IMR-90 (cell line): ENCODE measurements around the gene CACNG8. TPM values are rescaled to one million over a fixed set of nuclear protein-coding genes. Genes with fewer than 3 reads are reported as not detected.

Source experiments
- ATAC-seq: fragments of 200-7000 bp; cut with Tn5 transposase; 2 replicates; pipeline ENCODE4 v1.9.1; 2020; ENCODE audit warnings: low read depth, mild to moderate bottlenecking, moderate library complexity
- BruUV-seq: library from RNA; stranded (reverse); fragments of 400-500 nt; replicated peaks from 2 replicates; lab custom pipeline; 2021; lab: Mats Ljungman, UMichigan
- CTCF ChIA-PET: fragments of 300-600 bp; formaldehyde crosslinking; extraction: SDS; loops from one replicate; lab custom pipeline; 2021; ENCODE audit warnings: antibody characterized with exemption; lab: Yijun Ruan, JAX
- POLR2A ChIA-PET: fragments of 300-600 bp; sonication (Branson Sonifier 250); formaldehyde crosslinking; loops from one replicate; lab custom pipeline; 2022; ENCODE audit warnings: antibody characterized with exemption; ENCODE audit not compliant: unreplicated experiment; lab: Charles Lee
- DNase-seq: peaks from one replicate; pipeline ENCODE4 v3.0.0; 2013
- H2AFZ ChIP-seq: replicated peaks from 2 replicates; pipeline ENCODE3; 2013; ENCODE audit warnings: low read length, mild to moderate bottlenecking; ENCODE audit not compliant: poor library complexity
- H2AK5ac ChIP-seq: 2 replicates; pipeline ENCODE4 v1.6.1; 2013; ENCODE audit warnings: low read depth, low read length, inconsistent platforms
- H2AK9ac ChIP-seq: replicated peaks from 2 replicates; pipeline ENCODE3; 2013; ENCODE audit warnings: mild to moderate bottlenecking, low read depth, low read length, moderate library complexity; ENCODE audit not compliant: poor library complexity
- H2BK120ac ChIP-seq: 2 replicates; pipeline ENCODE4 v1.6.1; 2013; ENCODE audit warnings: low read depth, low read length, inconsistent platforms
- H2BK15ac ChIP-seq: 3 replicates; pipeline ENCODE4 v1.6.1; 2013; ENCODE audit warnings: low read depth, low read length, inconsistent platforms
- H2BK20ac ChIP-seq: 2 replicates; pipeline ENCODE4 v1.6.1; 2013; ENCODE audit warnings: low read depth, mild to moderate bottlenecking, inconsistent platforms, low read length, moderate library complexity
- H2BK5ac ChIP-seq: 2 replicates; pipeline ENCODE4 v1.6.1; 2013; ENCODE audit warnings: mild to moderate bottlenecking, low read depth, low read length, inconsistent platforms; ENCODE audit not compliant: poor library complexity, severe bottlenecking
- H3K14ac ChIP-seq: replicated peaks from 2 replicates; pipeline ENCODE4 v1.6.1; 2013; ENCODE audit warnings: low read depth, low read length, inconsistent platforms
- H3K18ac ChIP-seq: 2 replicates; pipeline ENCODE4 v1.6.1; 2013; ENCODE audit warnings: low read depth, low read length, control low read depth
- H3K23ac ChIP-seq: 2 replicates; pipeline ENCODE4 v1.6.1; 2013; ENCODE audit warnings: low read depth, low read length, inconsistent platforms
- H3K27ac ChIP-seq: 2 replicates; pipeline ENCODE4 v1.5.1; 2013; ENCODE audit warnings: mild to moderate bottlenecking, control low read depth, low read length; ENCODE audit not compliant: insufficient read depth
- H3K27me3 ChIP-seq: 2 replicates; pipeline ENCODE4 v1.6.1; 2013; ENCODE audit warnings: low read length; ENCODE audit not compliant: control insufficient read depth, insufficient read depth
- H3K36me3 ChIP-seq: 2 replicates; pipeline ENCODE4 v1.6.1; 2013; ENCODE audit warnings: low read length, mixed read lengths; ENCODE audit not compliant: control insufficient read depth, insufficient read depth
- H3K4ac ChIP-seq: 2 replicates; pipeline ENCODE4 v1.6.1; 2013; ENCODE audit warnings: low read depth, low read length, inconsistent platforms
- H3K4me1 ChIP-seq: 2 replicates; pipeline ENCODE4 v1.6.1; 2013; ENCODE audit warnings: low read length, mixed read lengths; ENCODE audit not compliant: control insufficient read depth, insufficient read depth
- H3K4me2 ChIP-seq: 2 replicates; pipeline ENCODE4 v1.6.1; 2013; ENCODE audit warnings: low read depth, mild to moderate bottlenecking, control low read depth, low read length, moderate library complexity
- H3K4me3 ChIP-seq: 2 replicates; pipeline ENCODE4 v1.5.1; 2013; ENCODE audit warnings: low read depth, mild to moderate bottlenecking, control low read depth, low read length, moderate library complexity; ENCODE audit not compliant: insufficient read depth
- H3K56ac ChIP-seq: 2 replicates; pipeline ENCODE4 v1.6.1; 2013; ENCODE audit warnings: low read length, inconsistent platforms; ENCODE audit not compliant: insufficient read depth; ENCODE audit errors: extremely low read depth
- H3K79me1 ChIP-seq, 2 experiments: 2 replicates each; pipeline ENCODE4 v1.6.1; 2013; ENCODE audit warnings: low read length in 2 of 2, inconsistent platforms in 1 of 2, low read depth in 1 of 2
- H3K9ac ChIP-seq: 2 replicates; pipeline ENCODE4 v1.6.1; 2013; ENCODE audit warnings: low read depth, low read length, control low read depth
- H3K9me1 ChIP-seq: 2 replicates; pipeline ENCODE4 v1.6.1; 2013; ENCODE audit warnings: low read length, inconsistent platforms; ENCODE audit not compliant: insufficient read depth
- H3K9me3 ChIP-seq: 2 replicates; pipeline ENCODE4 v1.6.1; 2013; ENCODE audit warnings: low read length; ENCODE audit not compliant: control insufficient read depth, insufficient read depth
- H4K20me1 ChIP-seq: 2 replicates; pipeline ENCODE4 v1.6.1; 2013; ENCODE audit warnings: low read length, inconsistent platforms; ENCODE audit not compliant: insufficient read depth
- H4K5ac ChIP-seq: 2 replicates; pipeline ENCODE4 v1.6.1; 2013; ENCODE audit warnings: mild to moderate bottlenecking, low read depth, low read length, control low read depth
- H4K8ac ChIP-seq, 2 experiments: 2 replicates each; pipeline ENCODE4 v1.6.1; 2013; ENCODE audit warnings: low read depth in 2 of 2, low read length in 2 of 2, control low read depth in 1 of 2, inconsistent platforms in 1 of 2
- H4K91ac ChIP-seq: 2 replicates; pipeline ENCODE4 v1.6.1; 2013; ENCODE audit warnings: low read depth, low read length, inconsistent platforms; ENCODE audit not compliant: insufficient read depth
- CEBPB ChIP-seq: IDR thresholded peaks from 2 replicates; pipeline ENCODE4 v1.6.1; 2012; ENCODE audit warnings: low read depth, low read length, improper control_type of control experiment
- CHD1 ChIP-seq: IDR thresholded peaks from 2 replicates; pipeline ENCODE4 v1.6.1; 2012; ENCODE audit warnings: low read depth, low read length, improper control_type of control experiment
- FOS ChIP-seq: fragments of 150-350 bp; IDR thresholded peaks from 2 replicates; pipeline ENCODE4 v1.6.1; 2016; ENCODE audit warnings: low read depth, low read length
- MAFK ChIP-seq: IDR thresholded peaks from 2 replicates; pipeline ENCODE4 v1.6.1; 2012; ENCODE audit warnings: low read depth, low read length, improper control_type of control experiment
- MXI1 ChIP-seq: IDR thresholded peaks from 2 replicates; pipeline ENCODE4 v1.6.1; 2012; ENCODE audit warnings: low read depth, mild to moderate bottlenecking, low read length, moderate library complexity, borderline replicate concordance
- NFE2L2 ChIP-seq: fragments of 150-350 bp; IDR thresholded peaks from 2 replicates; pipeline ENCODE4 v1.6.1; 2016; ENCODE audit warnings: low read depth, mild to moderate bottlenecking, low read length
- POLR2A ChIP-seq: IDR thresholded peaks from 2 replicates; pipeline ENCODE4 v1.6.1; 2012; ENCODE audit warnings: mild to moderate bottlenecking, low read depth, low read length
- RAD21 ChIP-seq: IDR thresholded peaks from 2 replicates; pipeline ENCODE4 v1.6.1; 2012; ENCODE audit warnings: low read length, improper control_type of control experiment
- RCOR1 ChIP-seq: IDR thresholded peaks from 2 replicates; pipeline ENCODE4 v1.6.1; 2012; ENCODE audit warnings: mild to moderate bottlenecking, low read length, improper control_type of control experiment; ENCODE audit not compliant: insufficient replicate concordance
- SMC3 ChIP-seq: fragments of 150-350 bp; IDR thresholded peaks from 2 replicates; pipeline ENCODE4 v1.6.1; 2016; ENCODE audit warnings: low read depth, mild to moderate bottlenecking, antibody characterized with exemption, low read length, moderate library complexity
- USF2 ChIP-seq: fragments of 150-350 bp; IDR thresholded peaks from 2 replicates; pipeline ENCODE4 v1.6.1; 2017; ENCODE audit warnings: mild to moderate bottlenecking, antibody characterized with exemption, low read length, low read depth
- WGBS, 2 experiments: methylation state at CpG; one replicate each; pipeline versions ENCODE4 v1.1.5 to v1.1.7; 2013; ENCODE audit warnings: missing lambda C conversion rate in 2 of 2; ENCODE audit not compliant: insufficient read length in 1 of 2; ENCODE audit errors: extremely low coverage in 2 of 2; 5-methylcytosine and 5-hydroxymethylcytosine counted together
- dilution Hi-C: fragments of 300-500 bp; cut with HindIII; formaldehyde crosslinking; loops from one replicate; pipeline ENCODE4 v1.14.3; 2018; ENCODE audit warnings: low sequenced_read_pairs; ENCODE audit not compliant: unreplicated experiment
- in situ Hi-C: fragments of 300-500 bp; cut with MboI; formaldehyde crosslinking; loops from 3 replicates; pipeline ENCODE4 v1.14.3; 2019; ENCODE audit warnings: low sequenced_read_pairs, inconsistent platforms, mixed read lengths
- intact Hi-C: fragments of 100-400 bp; cut with micrococcal nuclease; formaldehyde crosslinking; loops from 2 replicates; pipeline ENCODE4 v1.10.0; 2022
- polyA plus RNA-seq, 3 experiments: library from polyadenylated mRNA; depleted of rRNA; stranded (reverse); fragments of >200 nt; gene quantifications; 2 replicates each; pipeline ENCODE4 v1.2.3, GENCODE V29; 2012; ENCODE audit warnings: low replicate concordance in 1 of 3
- total RNA-seq: library from RNA; depleted of rRNA; stranded (reverse); fragments of >200 nt; gene quantifications from 2 replicates; pipeline ENCODE4 v1.2.3, GENCODE V29; 2012
- TF ChIP-seq, protein P1 (sequence below): fragments of 150-350 bp; IDR thresholded peaks from 2 replicates; pipeline ENCODE4 v1.6.1; 2016; ENCODE audit warnings: low read depth, mild to moderate bottlenecking, low read length, moderate library complexity, borderline replicate concordance

The CACNG8 gene
- total and polyA plus RNA-seq, 2 of the 4 experiments (the other 2 are of a cell fraction) = 0.15 TPM; not detected in 1

GRCh38 chr19:53983457-53984289 lies 20.9 kb downstream of the CACNG8 start (continued):
- TF ChIP-seq NFE2L2 = no peak

DNA sequence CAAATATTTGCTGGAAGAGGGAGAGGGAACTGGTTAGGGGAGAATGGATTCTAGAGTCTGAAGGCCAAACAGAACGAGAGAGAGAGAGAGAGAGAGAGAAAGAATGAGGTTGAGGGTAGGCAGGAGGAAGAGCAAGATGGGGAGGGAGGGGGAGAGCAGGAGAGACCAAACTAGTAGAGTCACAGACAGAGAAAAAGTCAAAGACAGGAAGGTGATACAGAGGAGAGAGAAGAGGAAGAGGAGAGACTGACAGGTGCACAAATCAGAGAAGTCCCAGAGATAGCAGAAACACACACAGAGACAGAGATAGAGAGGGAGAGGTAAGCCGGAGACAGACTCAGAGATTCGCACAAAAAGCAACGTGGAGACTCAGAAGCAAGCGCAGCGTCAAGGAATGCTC lies 23.1 kb downstream of the CACNG8 start:
- Histone ChIP-seq H3K9me3 (no peaks in the 10 kb centered on the region), H3K4me2 (no peak overlapping the region), H3K18ac (no peak overlapping the region), H2BK5ac (no peak overlapping the region), H4K91ac (no peak overlapping the region), H4K8ac (no peak overlapping the region), H2AK9ac (no peak overlapping the region), H3K27ac (no peak overlapping the region), H2BK15ac (no peak overlapping the region), H2AFZ (no peak overlapping the region), H4K5ac (no peak overlapping the region), H3K14ac (no peak overlapping the region), H3K56ac (no peak overlapping the region), H3K27me3 (peaks cover 15% of the 10 kb centered on the region; the same call in 1 of the 2 replicates), H3K36me3 (no peaks in the 10 kb centered on the region), H3K4me3 (no peak overlapping the region), H3K23ac (no peak overlapping the region), H3K4ac (no peak overlapping the region), H3K9ac (no peak overlapping the region), H2BK120ac (no peak overlapping the region), H3K79me1 (no peaks in the 10 kb centered on the region), H4K20me1 (no peaks in the 10 kb centered on the region), H3K4me1 (no peaks in the 10 kb centered on the region), H3K9me1 (no peaks in the 10 kb centered on the region), H2BK20ac (no peak overlapping the region), H2AK5ac (no peak overlapping the region)
- ChIA-PET POLR2A (no interaction called here), CTCF (no interaction called here)
- intact Hi-C loops (no loop called here), in situ Hi-C loops (no loop called here), dilution Hi-C loops (no loop called here)
- no peak for ATAC-seq
- no CpG with 5 or more reads among the region's 6 CpGs for WGBS, 2 experiments
- BruUV-seq = no TSS peak
- TF ChIP-seq USF2 (no peak), NFE2L2 (no peak), RCOR1 (no peak), MAFK (no peak), MXI1 (no peak), POLR2A (no peak), FOS (no peak), CEBPB (no peak), SMC3 (no peak), RAD21 (no peak), CHD1 (no peak)
- TF ChIP-seq, protein P1, sequence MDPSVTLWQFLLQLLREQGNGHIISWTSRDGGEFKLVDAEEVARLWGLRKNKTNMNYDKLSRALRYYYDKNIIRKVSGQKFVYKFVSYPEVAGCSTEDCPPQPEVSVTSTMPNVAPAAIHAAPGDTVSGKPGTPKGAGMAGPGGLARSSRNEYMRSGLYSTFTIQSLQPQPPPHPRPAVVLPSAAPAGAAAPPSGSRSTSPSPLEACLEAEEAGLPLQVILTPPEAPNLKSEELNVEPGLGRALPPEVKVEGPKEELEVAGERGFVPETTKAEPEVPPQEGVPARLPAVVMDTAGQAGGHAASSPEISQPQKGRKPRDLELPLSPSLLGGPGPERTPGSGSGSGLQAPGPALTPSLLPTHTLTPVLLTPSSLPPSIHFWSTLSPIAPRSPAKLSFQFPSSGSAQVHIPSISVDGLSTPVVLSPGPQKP = no peak
- no peak for DNase-seq
